Right forelimb (tissue), 1 donor: ENCODE results near the gene SRMS.
A peak's percentile ranks its signal among the peaks of the same experiment; 100 is the strongest.
"Not testable (repeated sequence)": the region's sequence is repeated elsewhere in the genome, so short reads cannot be mapped to it uniquely, and the experiment has no call there.

Experiments
- DNase-seq: peaks from one replicate; pipeline ENCODE4 v3.0.0-alpha.2; 2018

SRMS gene

GRCh38 chr20:63565021-63565698 is 17.6 kb upstream of the SRMS start:
- DNase-seq, result no peak

GRCh38 chr20:63564036-63564810 is 16.7 kb upstream of the SRMS start:
- DNase-seq, result no peak

- DNase-seq, result no peak
These were observed 15.8 kb upstream of the SRMS start for GRCh38 chr20:63563225-63563935.

GRCh38 chr20:63562461-63563224 is 15.1 kb upstream of the SRMS start:
- no peak for DNase-seq

GRCh38 chr20:63561624-63562396 is 14.3 kb upstream of the SRMS start:
- DNase-seq, result no peak

GRCh38 chr20:63560856-63561609 is 13.5 kb upstream of the SRMS start:
- no peak for DNase-seq

GRCh38 chr20:63560333-63560805 is 12.8 kb upstream of the SRMS start:
- DNase-seq, result no peak

- DNase-seq, result not testable (repeated sequence)
These were observed 12.2 kb upstream of the SRMS start for GRCh38 chr20:63559485-63560332.

- no peak for DNase-seq
These were observed 11.4 kb upstream of the SRMS start for GRCh38 chr20:63558804-63559484.

- no peak for DNase-seq
These were observed 9.9 kb upstream of the SRMS start for GRCh38 chr20:63557481-63557891.

GRCh38 chr20:63556873-63557478 is 9.4 kb upstream of the SRMS start:
- no peak for DNase-seq

GRCh38 chr20:63555661-63556381 is 8.3 kb upstream of the SRMS start:
- DNase-seq, result no peak

GRCh38 chr20:63554361-63555278 is 7.1 kb upstream of the SRMS start:
- no peak for DNase-seq

- peak; percentile 62 for DNase-seq
These were observed 6.4 kb upstream of the SRMS start, which contains the start of gene FNDC11 for GRCh38 chr20:63553933-63554290. TSS of gene FNDC11 (plus strand) at chr20:63554159. CDS start at chr20:63555664, 1,505 bp downstream.

GRCh38 chr20:63553251-63553932 is 5.8 kb upstream of the SRMS start:
- peak; percentile 84 for DNase-seq

- DNase-seq, result no peak
These were observed 5.1 kb upstream of the SRMS start for GRCh38 chr20:63552481-63553249.
